CD4-positive, alpha-beta T cell treated with Interleukin-12 subunit alpha and Interleukin-12 subunit beta, for 1 hour (primary cell): ENCODE results near the gene PCDH1.

Source experiments
- DNase-seq: peaks from one replicate; pipeline ENCODE4 v3.0.0-alpha.2; 2020

Gene PCDH1

DNA sequence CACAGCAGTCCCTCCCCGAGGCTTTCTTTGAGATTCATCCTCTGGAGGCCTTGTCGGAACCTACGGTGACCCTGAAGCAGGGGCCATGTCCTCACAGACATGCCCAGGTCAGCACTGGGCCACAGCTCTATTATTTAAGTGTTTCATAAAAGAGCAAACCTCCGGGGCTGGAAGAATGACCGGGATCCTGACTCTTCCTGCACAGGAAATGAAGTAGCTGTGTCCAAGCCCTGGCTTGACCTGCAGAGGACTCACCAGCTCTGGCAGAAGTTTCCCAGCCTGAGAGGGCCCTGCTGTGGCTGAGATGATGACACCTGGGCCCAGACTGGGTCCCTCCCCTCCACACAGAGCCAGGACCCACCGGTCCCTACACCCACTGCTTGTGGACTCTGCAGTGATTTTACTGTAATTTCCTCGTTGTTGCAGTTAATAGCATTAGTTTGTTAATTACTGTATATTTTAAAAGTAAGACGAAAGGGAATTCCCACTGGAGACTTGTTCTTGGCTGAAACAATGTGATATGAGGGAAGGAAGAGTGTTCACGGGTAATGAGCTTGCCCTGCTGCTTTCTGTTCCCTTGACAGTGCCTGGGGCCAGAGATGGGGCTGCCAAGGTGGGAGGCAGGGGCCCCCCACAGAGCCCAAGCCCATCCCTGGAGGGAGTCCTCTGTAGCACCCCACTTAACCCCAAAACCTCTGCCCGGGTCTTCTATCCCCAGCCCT is 72.2 kb downstream of the PCDH1 start:
- DNase-seq, result no peak

DNA sequence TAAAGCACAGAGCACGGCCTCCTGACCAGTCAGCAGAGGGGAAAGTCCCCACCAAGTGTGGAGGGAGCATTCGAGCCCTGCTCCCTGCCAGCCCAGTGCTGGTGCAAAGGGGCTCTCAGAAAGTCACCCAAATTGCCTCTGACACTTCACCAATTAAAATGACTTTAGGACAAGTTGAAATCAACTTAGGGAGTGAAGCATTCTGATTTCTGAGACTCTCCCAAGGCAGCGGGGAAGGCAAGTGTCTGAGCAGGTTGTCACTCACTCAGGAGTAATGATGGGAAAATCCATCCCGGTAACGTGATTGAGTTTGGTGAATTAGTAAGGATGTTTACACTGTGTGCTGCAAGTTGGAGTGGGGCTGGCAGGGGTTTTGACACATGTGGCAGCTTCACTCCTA is 73.7 kb downstream of the PCDH1 start:
- no peak for DNase-seq
